Measurements from ENCODE around the gene EXOC4. TPM values are rescaled to one million over a fixed set of nuclear protein-coding genes. Genes with fewer than 3 reads are reported as not detected.

EXOC4 gene
- total and polyA plus RNA-seq, 2 of the 13 experiments (the other 11 are each of a cell fraction or from before 2014, with no cell fraction given), result 22.5 to 39.0 TPM

DNA sequence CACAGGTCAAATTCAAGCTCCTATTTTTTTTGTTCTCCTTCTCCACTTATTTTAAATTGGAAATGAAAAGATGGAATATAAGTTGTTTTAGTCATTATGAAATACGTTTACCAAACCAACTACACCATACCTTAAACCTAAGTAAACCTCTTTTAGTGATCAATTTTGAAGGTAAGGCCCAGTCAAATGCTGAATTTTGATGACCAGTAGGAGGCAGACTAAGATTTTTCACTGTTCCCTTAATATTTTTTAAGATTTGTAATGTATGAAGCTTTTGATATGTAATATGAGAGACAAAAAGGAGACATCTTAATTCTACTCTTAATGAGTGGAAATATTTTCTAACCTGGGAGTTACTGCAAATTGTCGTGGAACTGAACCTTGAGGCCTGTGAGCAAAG lies 311.6 kb downstream of the EXOC4 start:
- H3K27ac ChIP-seq (ENCODE audit: extremely low read length, insufficient read depth, low read length), result no peak overlapping the region
- in situ Hi-C loops (cut with HindIII; ENCODE audit: extremely low pct_ligation_motif_present, low pct_unique_long_range_greater_than_20kb) (no loop called here), intact Hi-C loops (cut with micrococcal nuclease; ENCODE audit: unreplicated experiment) (no loop called here)
- TF ChIP-seq ZNF891 (CRISPR knock-in tag; IDR thresholded peaks at IDR 0.05), result no peak
- TF ChIP-seq, protein P1, sequence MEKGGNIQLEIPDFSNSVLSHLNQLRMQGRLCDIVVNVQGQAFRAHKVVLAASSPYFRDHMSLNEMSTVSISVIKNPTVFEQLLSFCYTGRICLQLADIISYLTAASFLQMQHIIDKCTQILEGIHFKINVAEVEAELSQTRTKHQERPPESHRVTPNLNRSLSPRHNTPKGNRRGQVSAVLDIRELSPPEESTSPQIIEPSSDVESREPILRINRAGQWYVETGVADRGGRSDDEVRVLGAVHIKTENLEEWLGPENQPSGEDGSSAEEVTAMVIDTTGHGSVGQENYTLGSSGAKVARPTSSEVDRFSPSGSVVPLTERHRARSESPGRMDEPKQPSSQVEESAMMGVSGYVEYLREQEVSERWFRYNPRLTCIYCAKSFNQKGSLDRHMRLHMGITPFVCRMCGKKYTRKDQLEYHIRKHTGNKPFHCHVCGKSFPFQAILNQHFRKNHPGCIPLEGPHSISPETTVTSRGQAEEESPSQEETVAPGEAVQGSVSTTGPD (CRISPR knock-in tag; IDR thresholded peaks at IDR 0.05), result no peak
- no peak for TF ChIP-seq SNAI1 (CRISPR knock-in tag; IDR thresholded peaks at IDR 0.05; ENCODE audit: borderline replicate concordance)
- TF ChIP-seq CREBL2 (CRISPR knock-in tag; IDR thresholded peaks at IDR 0.05; ENCODE audit: borderline replicate concordance), result no peak
- no peak for TF ChIP-seq HMG20A (CRISPR knock-in tag; IDR thresholded peaks at IDR 0.05; ENCODE audit: borderline replicate concordance)
- no peak for TF ChIP-seq ATF3 (CRISPR knock-in tag; IDR thresholded peaks at IDR 0.05)
- TF ChIP-seq FOXC1 (CRISPR knock-in tag; IDR thresholded peaks at IDR 0.05; ENCODE audit: borderline replicate concordance), result no peak
- TF ChIP-seq, protein P2, sequence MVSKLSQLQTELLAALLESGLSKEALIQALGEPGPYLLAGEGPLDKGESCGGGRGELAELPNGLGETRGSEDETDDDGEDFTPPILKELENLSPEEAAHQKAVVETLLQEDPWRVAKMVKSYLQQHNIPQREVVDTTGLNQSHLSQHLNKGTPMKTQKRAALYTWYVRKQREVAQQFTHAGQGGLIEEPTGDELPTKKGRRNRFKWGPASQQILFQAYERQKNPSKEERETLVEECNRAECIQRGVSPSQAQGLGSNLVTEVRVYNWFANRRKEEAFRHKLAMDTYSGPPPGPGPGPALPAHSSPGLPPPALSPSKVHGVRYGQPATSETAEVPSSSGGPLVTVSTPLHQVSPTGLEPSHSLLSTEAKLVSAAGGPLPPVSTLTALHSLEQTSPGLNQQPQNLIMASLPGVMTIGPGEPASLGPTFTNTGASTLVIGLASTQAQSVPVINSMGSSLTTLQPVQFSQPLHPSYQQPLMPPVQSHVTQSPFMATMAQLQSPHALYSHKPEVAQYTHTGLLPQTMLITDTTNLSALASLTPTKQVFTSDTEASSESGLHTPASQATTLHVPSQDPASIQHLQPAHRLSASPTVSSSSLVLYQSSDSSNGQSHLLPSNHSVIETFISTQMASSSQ (IDR thresholded peaks at IDR 0.05; ENCODE audit: low read depth), result no peak
- TF ChIP-seq, protein P2 (CRISPR knock-in tag; IDR thresholded peaks at IDR 0.05; ENCODE audit: borderline replicate concordance), result no peak
- no peak for TF ChIP-seq CENPT (CRISPR knock-in tag; IDR thresholded peaks at IDR 0.05; ENCODE audit: low read depth)
- no peak for TF ChIP-seq SKI (IDR thresholded peaks at IDR 0.05; ENCODE audit: partially characterized antibody)
- TF ChIP-seq CREM (IDR thresholded peaks at IDR 0.05), result no peak
- TF ChIP-seq CREM (CRISPR knock-in tag; IDR thresholded peaks at IDR 0.05), result no peak
- no peak for TF ChIP-seq ZNF232 (CRISPR knock-in tag; IDR thresholded peaks at IDR 0.05; ENCODE audit: borderline replicate concordance)
- TF ChIP-seq ZNF124 (CRISPR knock-in tag; IDR thresholded peaks at IDR 0.05), result no peak
- H3K4me1 ChIP-seq (ENCODE audit: insufficient read depth, low read length), result peaks cover 14% of the 10 kb centered on the region; the same call in 1 of the 2 replicates
- no peak for DNase-seq (ENCODE audit: low spot score)
- no peak for ATAC-seq
- no peaks in the 10 kb centered on the region for H3K36me3 ChIP-seq (replicated peaks in 1 of 2; ENCODE audit: control insufficient read depth in 1 of 2, insufficient read depth in 2 of 2, low read length in 2 of 2)
- WGBS (ENCODE audit: low lambda C conversion rate), result 87% methylated on average over 2 of the region's 2 CpGs
- no peak overlapping the region for H2AFZ ChIP-seq (ENCODE audit: low read length)
- no peaks in the 10 kb centered on the region for H3K27me3 ChIP-seq (ENCODE audit: control insufficient read depth in 1 of 2, insufficient read depth in 2 of 2, low read length in 2 of 2)
- no peak overlapping the region for H3K9ac ChIP-seq (ENCODE audit: insufficient read depth, low read depth, low read length)
- no peak for FAIRE-seq
- BruUV-seq (replicated peaks), result no TSS peak
- H4K20me1 ChIP-seq (ENCODE audit: insufficient read depth, low read length), result no peaks in the 10 kb centered on the region
- CTCF ChIA-PET (ENCODE audit: low intra/inter-chr PET ratio, low total read pairs), result no interaction called here
- H3K4me2 ChIP-seq (ENCODE audit: low read depth, low read length), result no peak overlapping the region
- no peak overlapping the region for H3K4me3 ChIP-seq (replicated peaks in 1 of 3; ENCODE audit: insufficient read depth in 1 of 3, low read depth in 2 of 3, low read length in 3 of 3)
- POLR2A ChIA-PET, result no interaction called here
- H3K9me3 ChIP-seq (ENCODE audit: low read length), result no peaks in the 10 kb centered on the region
- H3K79me2 ChIP-seq (ENCODE audit: insufficient read depth, low read length), result no peaks in the 10 kb centered on the region

All from HepG2 (cell line).